GM10266 (cell line): ENCODE data around the gene UGT2B7.
"Not testable (repeated sequence)": the region's sequence is repeated elsewhere in the genome, so short reads cannot be mapped to it uniquely, and the experiment has no call there.

Experiments
- DNase-seq: peaks from one replicate; pipeline ENCODE4 v3.0.0; 2012; ENCODE audit errors: extremely low spot score
- CTCF ChIP-seq: IDR thresholded peaks from 2 replicates; pipeline ENCODE4 v1.5.1; 2012; ENCODE audit warnings: mild to moderate bottlenecking, low read depth; ENCODE audit not compliant: control insufficient read depth, insufficient read depth; ENCODE audit errors: missing control alignments

Gene UGT2B7

GRCh38 chr4:69096111-69096656 is at the start of gene UGT2B7:
TSS of gene UGT2B7 (plus strand) at chr4:69096474. CDS start at chr4:69096521, 47 bp downstream.
- no peak for TF ChIP-seq CTCF
- no peak for DNase-seq

GRCh38 chr4:69049860-69050259 is 46.4 kb upstream of the UGT2B7 start:
- no peak for TF ChIP-seq CTCF
- no peak for DNase-seq

GRCh38 chr4:69050853-69051575 is 45.3 kb upstream of the UGT2B7 start:
- DNase-seq, result not testable (repeated sequence)

- TF ChIP-seq CTCF, result no peak
- DNase-seq, result no peak
These were observed 44.7 kb upstream of the UGT2B7 start for GRCh38 chr4:69051576-69051943.

- DNase-seq, result not testable (repeated sequence)
These were observed 42.9 kb upstream of the UGT2B7 start for GRCh38 chr4:69053309-69053885.

- not testable (repeated sequence) for DNase-seq
These were observed 42.2 kb upstream of the UGT2B7 start for GRCh38 chr4:69054033-69054432.

GRCh38 chr4:69054578-69055200 is 41.6 kb upstream of the UGT2B7 start:
- DNase-seq, result no peak
- no peak for TF ChIP-seq CTCF

- no peak for DNase-seq
- TF ChIP-seq CTCF, result no peak
These were observed 40.1 kb upstream of the UGT2B7 start for GRCh38 chr4:69056150-69056549.
